Measurements from ENCODE around the gene UQCRC1.

UQCRC1 gene

GRCh38 chr3:48612309-48612708 lies 2.9 kb upstream of the UQCRC1 start:
- Histone ChIP-seq H3K4me3 (replicated peaks; ENCODE audit: insufficient read depth, low read length) (no peak overlapping the region), H3K27me3 (ENCODE audit: insufficient read depth, poor library complexity, severe bottlenecking) (no peaks in the 10 kb centered on the region), H3K27ac (replicated peaks) (no peak overlapping the region)
- no peak for DNase-seq (ENCODE audit: low read depth in 1 of 2, low spot score in 1 of 2)
- no peak for TF ChIP-seq CTCF (IDR thresholded peaks at IDR 0.05; ENCODE audit: insufficient read depth, low read length)
- no peak for TF ChIP-seq GABPA (IDR thresholded peaks at IDR 0.05; ENCODE audit: low read depth)
- TF ChIP-seq REST (IDR thresholded peaks at IDR 0.05; ENCODE audit: insufficient replicate concordance, low read depth): no peak
- TF ChIP-seq POLR2AphosphoS5 (IDR thresholded peaks at IDR 0.05; ENCODE audit: low read depth): no peak
- TF ChIP-seq SPI1 (IDR thresholded peaks at IDR 0.05; ENCODE audit: borderline replicate concordance, low read depth): no peak

- no peak overlapping the region for H3K27ac ChIP-seq (replicated peaks)
- DNase-seq (ENCODE audit: low read depth in 1 of 2, low spot score in 1 of 2): no peak
Measured at GRCh38 chr3:48607519-48607918, 1.9 kb downstream of the UQCRC1 start.

GRCh38 chr3:48601622-48601994 lies 7.8 kb downstream of the UQCRC1 start:
- no peak overlapping the region for H3K4me3 ChIP-seq (replicated peaks; ENCODE audit: insufficient read depth, low read length)
- no peaks in the 10 kb centered on the region for H3K27me3 ChIP-seq (ENCODE audit: insufficient read depth, poor library complexity, severe bottlenecking)
- TF ChIP-seq REST (IDR thresholded peaks at IDR 0.05; ENCODE audit: insufficient replicate concordance, low read depth) (no peak), GABPA (IDR thresholded peaks at IDR 0.05; ENCODE audit: low read depth) (no peak), POLR2AphosphoS5 (IDR thresholded peaks at IDR 0.05; ENCODE audit: low read depth) (no peak), SPI1 (IDR thresholded peaks at IDR 0.05; ENCODE audit: borderline replicate concordance, low read depth) (no peak), CTCF (IDR thresholded peaks at IDR 0.05; ENCODE audit: insufficient read depth, low read length) (no peak)
- no peak for DNase-seq (ENCODE audit: low read depth in 1 of 2, low spot score in 1 of 2)
- H3K27ac ChIP-seq (replicated peaks): no peak overlapping the region

More at GRCh38 chr3:48607519-48607918, 1.9 kb downstream of the UQCRC1 start:
- H3K4me3 ChIP-seq (replicated peaks; ENCODE audit: insufficient read depth, low read length): no peak overlapping the region
- H3K27me3 ChIP-seq (ENCODE audit: insufficient read depth, poor library complexity, severe bottlenecking): no peaks in the 10 kb centered on the region
- TF ChIP-seq POLR2AphosphoS5 (IDR thresholded peaks at IDR 0.05; ENCODE audit: low read depth): no peak
- TF ChIP-seq GABPA (IDR thresholded peaks at IDR 0.05; ENCODE audit: low read depth): no peak
- TF ChIP-seq REST (IDR thresholded peaks at IDR 0.05; ENCODE audit: insufficient replicate concordance, low read depth): no peak
- TF ChIP-seq SPI1 (IDR thresholded peaks at IDR 0.05; ENCODE audit: borderline replicate concordance, low read depth): no peak
- TF ChIP-seq CTCF (IDR thresholded peaks at IDR 0.05; ENCODE audit: insufficient read depth, low read length): no peak
